ENCODE results near the gene TMEM52. TPM values are rescaled to one million over a fixed set of nuclear protein-coding genes. Genes with fewer than 3 reads are reported as not detected.

The TMEM52 gene
- total and polyA plus RNA-seq, 2 of the 8 experiments (the other 6 are each of a cell fraction or from before 2014, with no cell fraction given), result 14.6 to 30.2 TPM

DNA sequence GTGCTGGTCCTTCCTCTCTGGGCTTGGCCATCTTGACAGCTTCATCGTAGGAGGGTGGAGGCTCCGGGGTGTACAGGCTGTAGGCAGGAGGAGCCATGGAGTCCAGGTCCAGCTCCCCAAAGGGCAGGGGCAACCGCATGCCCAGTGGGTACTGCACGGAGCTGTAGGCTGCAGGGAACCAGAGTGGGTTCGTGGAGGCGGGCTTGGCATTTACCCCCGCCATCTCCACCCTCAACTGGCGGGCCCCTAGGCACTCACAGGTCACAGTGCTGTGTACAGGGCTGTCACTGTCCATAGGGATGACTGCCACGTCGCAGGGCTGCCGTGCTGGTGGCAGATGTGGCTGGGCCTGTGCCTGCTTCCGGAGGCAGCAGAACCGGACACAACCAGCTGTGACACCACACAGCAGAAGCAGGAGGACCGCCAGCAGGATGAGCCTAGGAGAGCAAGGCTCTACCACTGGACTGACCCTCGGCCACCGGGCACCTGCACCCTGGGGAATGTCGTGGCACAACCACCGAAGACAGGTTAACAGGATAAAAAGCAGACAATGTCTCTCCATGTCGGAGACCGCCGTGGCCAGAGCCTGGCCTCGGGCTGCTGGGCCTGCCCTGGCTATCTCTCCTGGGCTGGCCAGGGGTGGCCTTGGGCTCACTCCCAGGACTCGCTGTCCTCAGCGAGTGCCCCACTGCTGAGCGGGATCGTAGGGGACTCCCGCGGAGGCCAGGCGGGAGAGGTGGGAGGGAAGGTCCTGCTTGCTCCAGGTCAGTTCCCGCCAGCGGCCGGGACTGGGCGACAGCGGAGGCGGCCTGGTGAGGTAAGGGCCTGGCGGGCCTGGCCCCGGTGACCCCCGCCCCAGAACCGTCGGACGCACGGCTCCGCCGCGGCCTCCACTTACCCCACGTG lies 831 bp downstream of the TMEM52 start:
- ChIA-PET CTCF (ENCODE audit: partially characterized antibody) (interaction anchor here (0.9 to 2.9 kb wide), 3 partner anchors 9 to 26 kb away, joined by 3 to 12 read pairs (median 6); no protein-coding TSS in a partner anchor), POLR2A (ENCODE audit: partially characterized antibody) (interaction anchor here (0.9 to 2.6 kb wide), 3 partner anchors 9 to 136 kb away, joined by 3 to 14 read pairs (median 10); no protein-coding TSS in a partner anchor)
- H2BK120ac ChIP-seq (replicated peaks; ENCODE audit: low read depth, low read length), result no peak overlapping the region
- H4K91ac ChIP-seq (replicated peaks; ENCODE audit: insufficient read length, low read length), result no peak overlapping the region
- 54% methylated on average over 34 of the region's 46 CpGs; no CpG with 5 or more reads in 1 of the 2 experiments for WGBS, 2 experiments (ENCODE audit: extremely low coverage in 1 of 2, insufficient coverage in 1 of 2, insufficient read length in 1 of 2, insufficient replicate concordance in 2 of 2, low coverage in 1 of 2, low lambda C conversion rate in 2 of 2, missing lambda C conversion rate in 1 of 2)
- peak overlapping the region; percentile 74 for H4K8ac ChIP-seq (ENCODE audit: extremely low read depth, insufficient read depth, low read length)
- DNase-seq (ENCODE audit: low read depth in 1 of 2, low spot score in 2 of 2) (no peak), FAIRE-seq (no peak)
- peak overlapping the region; percentile 40 to 68 (median 50) for H3K4me3 ChIP-seq (ENCODE audit: extremely low read depth in 1 of 4, insufficient read depth in 2 of 4, low read depth in 3 of 4, low read length in 4 of 4)
- peaks cover 0 to 19% (median 12%) of the 10 kb centered on the region in 4 experiments; a peak in 6 of 7 replicates for H3K4me1 ChIP-seq (replicated peaks in 1 of 4; ENCODE audit: control insufficient read depth in 3 of 4, insufficient read depth in 4 of 4, low read length in 3 of 4)
- no peak overlapping the region for H2BK20ac ChIP-seq (ENCODE audit: low read length)
- peak overlapping the region; percentile 23 for H3K4ac ChIP-seq (replicated peaks; ENCODE audit: insufficient read length, low read depth, low read length)
- no peaks in the 10 kb centered on the region for H3K9me3 ChIP-seq (ENCODE audit: insufficient read depth in 2 of 2, low read depth in 1 of 2, low read length in 1 of 2)
- peak overlapping the region; percentile 64 for H3K56ac ChIP-seq (replicated peaks; ENCODE audit: insufficient read length, low read depth, low read length)
- peak overlapping the region in 3 of 4 experiments; percentile 51 to 59 (median 55); a peak in 6 of 7 replicates for H3K9ac ChIP-seq (replicated peaks in 1 of 4; ENCODE audit: extremely low read depth in 1 of 4, low read depth in 3 of 4, low read length in 3 of 4)
- H3K27me3 ChIP-seq (replicated peaks in 1 of 4; ENCODE audit: control insufficient read depth in 3 of 4, extremely low read depth in 1 of 4, insufficient read depth in 3 of 4, low read length in 3 of 4), result peaks cover 0 to 2% (median under 1%) of the 10 kb centered on the region in 4 experiments; a peak in 2 of 7 replicates
- H4K20me1 ChIP-seq (replicated peaks in 1 of 2; ENCODE audit: control insufficient read depth in 1 of 2, insufficient read depth in 2 of 2, low read length in 2 of 2), result no peaks in the 10 kb centered on the region
- H2AK5ac ChIP-seq (ENCODE audit: low read depth, low read length), result peak overlapping the region; percentile 94
- no peak overlapping the region for H2AFZ ChIP-seq (ENCODE audit: low read length)
- H3K23ac ChIP-seq (ENCODE audit: insufficient read length), result no peak overlapping the region
- no peak for TF ChIP-seq RNF2 (IDR thresholded peaks at IDR 0.05; ENCODE audit: borderline replicate concordance, low read depth, low read length, missing control alignments, poor library complexity, severe bottlenecking)
- peak; percentile 58 for TF ChIP-seq E2F6 (IDR thresholded peaks at IDR 0.05)
- TF ChIP-seq USF2 (IDR thresholded peaks at IDR 0.05; ENCODE audit: low read length), result peak; percentile 9; the same call in 1 of the 2 replicates
- H3K4me2 ChIP-seq (ENCODE audit: insufficient read depth in 1 of 2, low read depth in 2 of 2, low read length in 2 of 2), result peak overlapping the region; percentile 76 to 80
- H2BK5ac ChIP-seq (ENCODE audit: low read depth, low read length), result peak overlapping the region; percentile 75; the same call in 1 of the 2 replicates
- no peaks in the 10 kb centered on the region for H3K79me2 ChIP-seq (ENCODE audit: control insufficient read depth in 1 of 2, insufficient read depth in 2 of 2, low read length in 2 of 2)
- H3K14ac ChIP-seq (ENCODE audit: insufficient read length), result no peak overlapping the region
- peak overlapping the region; percentile 11; the same call in 1 of the 2 replicates for H3K27ac ChIP-seq (ENCODE audit: low read depth, low read length)
- H4K5ac ChIP-seq (ENCODE audit: insufficient read length, low read depth, low read length), result peak overlapping the region; percentile 51
- H3K23me2 ChIP-seq (ENCODE audit: low read depth, low read length), result peaks cover 4% of the 10 kb centered on the region; the same call in 1 of the 2 replicates
- H3K79me1 ChIP-seq (ENCODE audit: low read depth, low read length), result no peaks in the 10 kb centered on the region
- peak overlapping the region; percentile 95 for H3K18ac ChIP-seq (ENCODE audit: extremely low read depth, low read length)
- H3K36me3 ChIP-seq (ENCODE audit: control insufficient read depth in 2 of 4, insufficient read depth in 4 of 4, low read length in 3 of 4), result no peaks in the 10 kb centered on the region
- H2BK12ac ChIP-seq (ENCODE audit: low read depth, low read length), result no peak overlapping the region
- peak overlapping the region; percentile 81; the same call in 1 of the 2 replicates for H2BK15ac ChIP-seq (ENCODE audit: low read length)

All from H1 (cell line).